ENCODE measurements around the gene G0S2.

G0S2 gene

GRCh38 chr1:209662879-209663327 is 12.3 kb upstream of the G0S2 start:
- Histone ChIP-seq H3K27me3 (ENCODE audit: insufficient read depth, low read length) (no peaks in the 10 kb centered on the region), H2AFZ (ENCODE audit: low read length, unreplicated experiment) (no peak overlapping the region), H3K4me1 (ENCODE audit: control insufficient read depth, insufficient read depth, low read length, unreplicated experiment) (peaks cover 3% of the 10 kb centered on the region), H3K79me2 (ENCODE audit: control insufficient read depth, insufficient read depth, low read length, unreplicated experiment) (no peaks in the 10 kb centered on the region), H3K4me3 (ENCODE audit: low read depth, low read length) (no peak overlapping the region), H3K27ac (ENCODE audit: low read depth, low read length) (no peak overlapping the region), H3K36me3 (ENCODE audit: insufficient read depth, low read length) (no peaks in the 10 kb centered on the region)

DNA sequence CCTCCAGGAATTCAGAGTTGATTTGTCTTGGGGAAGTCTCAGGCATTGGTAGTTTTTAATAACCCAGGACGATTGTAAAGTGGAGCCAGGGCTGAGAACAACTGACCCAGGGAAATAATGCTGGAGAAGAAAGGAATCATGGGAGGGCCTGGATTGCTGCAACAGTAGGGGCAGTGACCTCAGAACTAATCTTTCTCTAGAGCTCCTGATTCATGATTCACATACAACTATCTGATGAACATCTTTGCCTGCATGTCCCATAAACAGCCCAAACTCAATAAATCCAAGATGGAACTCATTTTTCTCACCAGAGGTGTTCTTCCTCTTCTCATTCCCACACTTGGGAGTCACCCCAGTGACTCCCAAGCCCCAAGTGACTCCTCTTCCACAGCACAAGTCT is 8.1 kb upstream of the G0S2 start:
- peaks cover 4% of the 10 kb centered on the region for H3K4me1 ChIP-seq (ENCODE audit: control insufficient read depth, insufficient read depth, low read length, unreplicated experiment)
- no peak overlapping the region for H3K4me3 ChIP-seq (ENCODE audit: low read depth, low read length)
- H3K27me3 ChIP-seq (ENCODE audit: insufficient read depth, low read length), result no peaks in the 10 kb centered on the region
- H2AFZ ChIP-seq (ENCODE audit: low read length, unreplicated experiment), result no peak overlapping the region
- no peaks in the 10 kb centered on the region for H3K79me2 ChIP-seq (ENCODE audit: control insufficient read depth, insufficient read depth, low read length, unreplicated experiment)
- no peaks in the 10 kb centered on the region for H3K36me3 ChIP-seq (ENCODE audit: insufficient read depth, low read length)
- H3K27ac ChIP-seq (ENCODE audit: low read depth, low read length), result no peak overlapping the region

- Histone ChIP-seq H3K79me2 (ENCODE audit: control insufficient read depth, insufficient read depth, low read length, unreplicated experiment) (no peaks in the 10 kb centered on the region), H3K4me3 (ENCODE audit: low read depth, low read length) (no peak overlapping the region), H3K36me3 (ENCODE audit: insufficient read depth, low read length) (no peaks in the 10 kb centered on the region), H3K4me1 (ENCODE audit: control insufficient read depth, insufficient read depth, low read length, unreplicated experiment) (peaks cover 4% of the 10 kb centered on the region), H3K27ac (ENCODE audit: low read depth, low read length) (no peak overlapping the region), H2AFZ (ENCODE audit: low read length, unreplicated experiment) (no peak overlapping the region), H3K27me3 (ENCODE audit: insufficient read depth, low read length) (no peaks in the 10 kb centered on the region)
Observed at GRCh38 chr1:209667708-209668107, 7.5 kb upstream of the G0S2 start.

GRCh38 chr1:209670441-209671082 is 4.7 kb upstream of the G0S2 start:
- Histone ChIP-seq H3K79me2 (ENCODE audit: control insufficient read depth, insufficient read depth, low read length, unreplicated experiment) (no peaks in the 10 kb centered on the region), H3K4me3 (ENCODE audit: low read depth, low read length) (no peak overlapping the region), H3K27me3 (ENCODE audit: insufficient read depth, low read length) (no peaks in the 10 kb centered on the region), H3K27ac (ENCODE audit: low read depth, low read length) (no peak overlapping the region), H3K4me1 (ENCODE audit: control insufficient read depth, insufficient read depth, low read length, unreplicated experiment) (peaks cover 26% of the 10 kb centered on the region), H3K36me3 (ENCODE audit: insufficient read depth, low read length) (no peaks in the 10 kb centered on the region), H2AFZ (ENCODE audit: low read length, unreplicated experiment) (no peak overlapping the region)

DNA sequence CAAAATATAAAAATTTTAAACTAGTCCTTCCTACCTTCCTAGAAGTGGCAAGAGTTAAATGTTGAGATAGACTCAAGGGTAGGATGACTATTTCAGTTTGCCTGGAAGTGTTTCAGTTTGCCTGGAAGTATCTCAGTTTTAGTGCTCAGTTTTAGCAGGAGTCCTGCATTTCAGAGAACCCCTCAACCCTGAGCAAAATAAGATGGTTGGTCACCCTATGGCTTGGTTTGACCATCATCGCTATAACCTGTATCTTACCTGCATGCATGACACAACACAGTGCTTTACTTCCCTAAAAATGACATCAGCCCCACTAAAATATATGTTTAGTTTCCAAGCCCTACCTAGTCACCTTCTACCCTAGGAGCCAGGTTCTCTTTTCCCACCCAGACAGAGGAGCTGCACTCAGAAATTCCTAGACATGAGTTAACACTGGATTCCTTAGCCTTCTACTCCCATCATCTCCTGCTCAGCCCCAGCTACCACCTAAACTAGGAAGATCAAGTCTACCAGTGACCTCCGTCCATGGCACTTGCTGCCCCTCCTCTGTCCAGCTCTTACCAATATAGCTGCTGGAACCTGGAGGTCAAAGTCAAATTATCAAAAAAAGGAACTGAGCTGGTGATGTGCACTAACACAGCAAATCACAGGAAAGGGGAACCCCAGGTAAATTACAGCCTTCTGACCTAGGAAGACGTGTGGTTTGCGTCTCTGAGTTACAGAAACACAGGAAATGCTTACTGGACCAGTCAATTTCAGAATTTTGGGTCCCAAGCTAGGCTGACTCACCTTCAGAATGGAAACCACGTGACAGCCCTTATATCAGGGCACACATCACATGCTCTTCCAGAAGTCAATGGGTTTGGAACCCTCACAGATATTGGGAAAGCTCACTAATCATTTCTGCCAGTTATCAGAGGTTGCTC is 2.2 kb upstream of the G0S2 start:
- no peaks in the 10 kb centered on the region for H3K79me2 ChIP-seq (ENCODE audit: control insufficient read depth, insufficient read depth, low read length, unreplicated experiment)
- no peak overlapping the region for H2AFZ ChIP-seq (ENCODE audit: low read length, unreplicated experiment)
- peaks cover 26% of the 10 kb centered on the region for H3K4me1 ChIP-seq (ENCODE audit: control insufficient read depth, insufficient read depth, low read length, unreplicated experiment)
- peak overlapping the region; percentile 71 for H3K27ac ChIP-seq (ENCODE audit: low read depth, low read length)
- H3K36me3 ChIP-seq (ENCODE audit: insufficient read depth, low read length), result no peaks in the 10 kb centered on the region
- H3K4me3 ChIP-seq (ENCODE audit: low read depth, low read length), result peak overlapping the region; percentile 15; the same call in 1 of the 2 replicates
- H3K27me3 ChIP-seq (ENCODE audit: insufficient read depth, low read length), result no peaks in the 10 kb centered on the region

DNA sequence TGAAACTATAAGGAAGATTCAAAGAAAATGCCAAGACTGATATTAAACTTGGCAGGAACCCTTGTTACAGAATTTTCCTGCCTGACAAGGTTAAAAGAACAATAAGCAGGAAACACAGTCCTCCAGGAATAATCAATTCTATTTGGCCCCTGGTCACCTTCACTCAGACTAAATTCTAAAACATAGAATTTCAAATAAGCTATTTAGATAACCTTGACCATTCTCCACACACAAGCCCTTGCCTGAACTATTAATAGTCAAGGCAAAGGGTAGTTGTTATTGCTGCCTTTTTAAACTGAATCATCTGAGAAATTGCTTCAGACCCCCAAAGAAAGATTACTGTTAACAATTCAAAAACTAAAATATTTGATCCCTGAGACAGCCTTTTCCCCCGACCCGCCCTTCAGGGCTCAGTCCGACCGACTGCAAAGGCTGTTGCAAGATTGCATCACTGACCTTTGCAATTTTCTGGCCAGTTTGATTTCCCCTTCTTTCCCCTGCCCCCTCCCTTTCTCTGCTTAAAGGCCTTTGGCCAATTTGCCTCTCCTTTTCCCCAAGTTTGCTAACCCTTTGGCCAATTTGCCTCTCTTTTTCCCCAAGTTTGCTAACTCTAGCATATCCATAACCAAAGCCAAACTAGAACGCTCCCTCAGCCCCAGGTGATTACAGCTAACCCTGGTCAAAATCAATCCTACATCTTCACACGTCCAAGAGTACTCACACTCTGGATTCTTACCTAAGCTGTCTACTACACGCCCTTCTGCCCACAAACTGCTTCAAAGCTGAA is 1.4 kb upstream of the G0S2 start:
- peak overlapping the region; percentile 28 for H2AFZ ChIP-seq (ENCODE audit: low read length, unreplicated experiment)
- no peaks in the 10 kb centered on the region for H3K36me3 ChIP-seq (ENCODE audit: insufficient read depth, low read length)
- H3K4me1 ChIP-seq (ENCODE audit: control insufficient read depth, insufficient read depth, low read length, unreplicated experiment), result peaks cover 26% of the 10 kb centered on the region
- H3K27me3 ChIP-seq (ENCODE audit: insufficient read depth, low read length), result no peaks in the 10 kb centered on the region
- 0 out of 2 replicates have a peak overlapping the region, but pooled peaks have one; percentile 77 for H3K4me3 ChIP-seq (ENCODE audit: low read depth, low read length)
- peak overlapping the region; percentile 71 for H3K27ac ChIP-seq (ENCODE audit: low read depth, low read length)
- H3K79me2 ChIP-seq (ENCODE audit: control insufficient read depth, insufficient read depth, low read length, unreplicated experiment), result no peaks in the 10 kb centered on the region

GRCh38 chr1:209675565-209676154 is 448 bp downstream of the G0S2 start:
- H3K4me1 ChIP-seq (ENCODE audit: control insufficient read depth, insufficient read depth, low read length, unreplicated experiment), result peaks cover 26% of the 10 kb centered on the region
- H3K27ac ChIP-seq (ENCODE audit: low read depth, low read length), result no peak overlapping the region
- H3K4me3 ChIP-seq (ENCODE audit: low read depth, low read length), result peak overlapping the region; percentile 77
- no peaks in the 10 kb centered on the region for H3K79me2 ChIP-seq (ENCODE audit: control insufficient read depth, insufficient read depth, low read length, unreplicated experiment)
- no peaks in the 10 kb centered on the region for H3K36me3 ChIP-seq (ENCODE audit: insufficient read depth, low read length)
- no peaks in the 10 kb centered on the region; the same call in 1 of the 2 replicates for H3K27me3 ChIP-seq (ENCODE audit: insufficient read depth, low read length)
- H2AFZ ChIP-seq (ENCODE audit: low read length, unreplicated experiment), result peak overlapping the region; percentile 47

DNA sequence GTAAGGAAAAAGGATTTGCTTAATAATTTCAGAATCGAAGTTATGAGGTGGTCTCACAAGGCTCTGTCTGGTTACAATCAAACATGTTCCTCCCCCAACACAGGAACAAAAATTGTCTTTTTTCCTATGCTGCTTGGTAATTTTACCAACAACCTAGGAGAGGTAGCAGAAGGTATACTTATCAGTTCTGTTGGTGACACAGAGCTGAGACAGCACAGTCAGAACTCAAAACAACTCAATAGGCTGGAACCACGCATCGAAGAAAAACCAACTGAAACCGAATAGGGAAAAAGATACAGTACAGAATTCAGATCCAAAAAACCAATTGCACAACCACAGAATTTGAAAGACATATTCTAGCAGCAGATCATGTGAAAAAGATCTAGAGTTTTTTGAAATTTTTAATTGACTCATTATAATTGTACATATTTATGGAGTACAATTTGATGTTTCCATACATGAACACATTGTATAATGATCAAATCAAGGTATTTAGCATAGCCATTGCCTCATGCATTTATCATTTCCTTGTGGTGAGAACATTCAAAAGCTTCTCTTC is 3.8 kb downstream of the G0S2 start:
- Histone ChIP-seq H2AFZ (ENCODE audit: low read length, unreplicated experiment) (no peak overlapping the region), H3K4me3 (ENCODE audit: low read depth, low read length) (no peak overlapping the region), H3K27ac (ENCODE audit: low read depth, low read length) (no peak overlapping the region), H3K36me3 (ENCODE audit: insufficient read depth, low read length) (no peaks in the 10 kb centered on the region), H3K79me2 (ENCODE audit: control insufficient read depth, insufficient read depth, low read length, unreplicated experiment) (no peaks in the 10 kb centered on the region), H3K4me1 (ENCODE audit: control insufficient read depth, insufficient read depth, low read length, unreplicated experiment) (peaks cover 8% of the 10 kb centered on the region), H3K27me3 (ENCODE audit: insufficient read depth, low read length) (no peaks in the 10 kb centered on the region; the same call in 1 of the 2 replicates)

GRCh38 chr1:209685821-209686220 is 10.6 kb downstream of the G0S2 start:
- Histone ChIP-seq H3K4me1 (ENCODE audit: control insufficient read depth, insufficient read depth, low read length, unreplicated experiment) (peaks cover 19% of the 10 kb centered on the region), H2AFZ (ENCODE audit: low read length, unreplicated experiment) (no peak overlapping the region), H3K27ac (ENCODE audit: low read depth, low read length) (no peak overlapping the region), H3K4me3 (ENCODE audit: low read depth, low read length) (no peak overlapping the region), H3K36me3 (ENCODE audit: insufficient read depth, low read length) (no peaks in the 10 kb centered on the region), H3K27me3 (ENCODE audit: insufficient read depth, low read length) (no peaks in the 10 kb centered on the region), H3K79me2 (ENCODE audit: control insufficient read depth, insufficient read depth, low read length, unreplicated experiment) (no peaks in the 10 kb centered on the region)

DNA sequence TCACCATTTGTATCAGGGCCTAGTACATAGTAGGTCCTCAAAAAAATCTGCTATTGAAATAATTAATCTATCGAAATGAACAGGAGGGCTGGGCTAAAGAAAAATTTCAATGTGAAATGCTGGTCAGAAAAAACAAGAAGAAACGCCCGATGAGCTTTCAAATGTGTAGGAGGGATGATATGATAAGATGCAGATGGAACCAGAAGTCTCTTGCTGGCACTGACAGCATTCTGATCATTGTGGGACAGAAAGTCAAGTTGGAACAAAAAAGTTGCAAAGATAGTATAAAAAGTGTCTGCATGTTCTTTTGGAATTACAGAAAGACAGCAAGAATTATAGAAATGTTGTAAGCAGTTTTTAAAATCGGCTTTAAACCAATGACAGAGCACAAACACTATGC is 11.1 kb downstream of the G0S2 start:
- peaks cover 24% of the 10 kb centered on the region for H3K4me1 ChIP-seq (ENCODE audit: control insufficient read depth, insufficient read depth, low read length, unreplicated experiment)
- no peak overlapping the region for H3K27ac ChIP-seq (ENCODE audit: low read depth, low read length)
- no peak overlapping the region for H2AFZ ChIP-seq (ENCODE audit: low read length, unreplicated experiment)
- H3K27me3 ChIP-seq (ENCODE audit: insufficient read depth, low read length), result no peaks in the 10 kb centered on the region
- no peaks in the 10 kb centered on the region for H3K79me2 ChIP-seq (ENCODE audit: control insufficient read depth, insufficient read depth, low read length, unreplicated experiment)
- no peaks in the 10 kb centered on the region for H3K36me3 ChIP-seq (ENCODE audit: insufficient read depth, low read length)
- H3K4me3 ChIP-seq (ENCODE audit: low read depth, low read length), result no peak overlapping the region

Data from ACC112 (cell line).